ENCODE measurements around the gene TRAPPC3. TPM values are rescaled to one million over a fixed set of nuclear protein-coding genes. Genes with fewer than 3 reads are reported as not detected.
A peak's percentile ranks its signal among the peaks of the same experiment; 100 is the strongest.

TRAPPC3 gene
- total RNA-seq, 1 donor from 2014 or later, result 106 TPM

DNA sequence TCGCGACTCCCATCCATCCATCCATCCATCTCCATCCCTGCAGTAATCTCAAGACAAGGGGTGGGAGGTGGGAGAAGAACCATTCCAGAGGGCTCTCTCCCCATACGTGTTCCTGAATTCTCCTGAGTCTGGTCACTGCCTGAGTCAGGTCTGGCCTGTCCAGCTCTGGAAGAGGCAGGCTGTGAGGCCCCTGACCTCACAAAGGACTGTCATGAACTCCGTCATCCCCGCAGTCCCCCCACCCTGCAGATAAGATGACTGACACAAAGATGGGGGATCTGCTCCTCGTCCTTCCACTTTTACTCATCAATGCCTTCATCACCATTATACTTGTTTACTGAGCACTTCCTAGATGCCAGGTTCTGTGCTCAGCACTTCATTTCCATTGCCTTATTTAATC lies 5.0 kb upstream of the TRAPPC3 start:
- no peak for DNase-seq (ENCODE audit: low read depth, low spot score)

DNA sequence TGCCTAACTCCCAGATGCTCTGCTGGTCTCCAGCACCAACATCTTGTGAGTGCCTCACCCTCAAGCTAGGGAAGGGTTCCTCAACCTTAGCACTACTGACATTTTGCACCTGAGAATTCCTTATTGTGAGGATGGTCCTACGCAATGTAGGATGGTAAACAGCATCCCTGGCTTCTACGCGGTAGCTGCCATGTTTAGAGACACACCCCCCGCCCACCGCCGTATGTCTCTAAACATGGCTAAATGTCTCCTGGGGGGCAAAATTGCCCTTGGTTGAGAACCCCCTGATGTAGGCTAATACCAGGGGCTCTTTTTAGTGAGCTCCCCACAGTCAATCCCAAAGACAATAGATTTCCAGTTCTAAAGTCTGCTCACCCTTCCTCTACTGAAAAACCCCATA lies 4.2 kb upstream of the TRAPPC3 start:
- DNase-seq (ENCODE audit: low read depth, low spot score), result no peak

DNA sequence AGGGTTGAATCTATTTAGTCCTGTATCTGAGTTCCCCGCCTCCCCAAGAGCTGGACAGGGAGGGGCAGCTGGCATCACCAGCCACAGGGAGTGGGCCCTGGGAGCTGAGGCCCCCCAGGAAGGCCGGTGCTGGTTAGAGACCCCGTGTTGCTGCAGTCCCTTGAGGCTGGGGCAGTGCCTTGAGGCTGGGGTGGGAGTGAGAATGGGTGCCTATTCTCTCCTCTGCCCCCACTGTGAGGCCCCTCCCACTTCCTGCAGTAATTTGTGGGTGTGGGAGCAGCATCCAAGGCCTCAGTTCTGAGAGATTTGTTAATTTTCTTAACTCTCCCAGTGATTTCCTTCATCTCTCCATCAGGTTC lies 2.5 kb upstream of the TRAPPC3 start:
- DNase-seq (ENCODE audit: low read depth, low spot score), result no peak

DNA sequence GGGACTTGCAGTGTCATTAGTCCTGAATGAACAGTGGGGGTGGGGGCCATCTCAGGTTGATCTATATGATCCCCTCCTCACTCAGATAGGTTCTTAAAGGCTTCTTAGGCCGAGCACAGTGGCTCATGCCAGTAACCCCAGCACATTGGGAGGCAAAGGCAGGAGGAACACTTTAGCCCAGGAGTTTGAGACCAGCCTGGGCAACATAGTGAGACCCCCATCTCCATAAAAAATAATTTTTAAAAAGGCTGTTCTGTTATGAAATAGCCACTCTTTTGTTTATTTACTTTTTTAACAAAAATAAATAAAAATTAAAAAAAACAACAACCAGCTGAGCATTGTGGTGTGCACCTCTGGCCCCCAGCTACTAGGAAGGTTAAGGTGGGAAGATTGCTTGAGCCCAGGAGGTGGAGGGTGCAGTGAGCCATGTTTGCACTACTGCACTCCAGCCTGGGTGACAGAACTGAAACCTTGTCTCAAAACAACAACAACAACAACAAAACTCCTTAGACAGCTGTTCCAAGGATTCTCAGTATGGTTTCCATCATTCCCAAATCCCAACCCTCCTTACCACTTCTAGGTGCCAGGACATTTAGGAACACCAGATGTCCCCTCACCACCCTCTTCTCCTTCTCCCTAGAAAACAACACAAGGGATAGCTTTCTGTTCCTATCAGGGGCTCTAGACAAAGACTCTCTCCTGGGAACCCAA lies 2.0 kb upstream of the TRAPPC3 start:
- DNase-seq (ENCODE audit: low read depth, low spot score), result no peak

DNA sequence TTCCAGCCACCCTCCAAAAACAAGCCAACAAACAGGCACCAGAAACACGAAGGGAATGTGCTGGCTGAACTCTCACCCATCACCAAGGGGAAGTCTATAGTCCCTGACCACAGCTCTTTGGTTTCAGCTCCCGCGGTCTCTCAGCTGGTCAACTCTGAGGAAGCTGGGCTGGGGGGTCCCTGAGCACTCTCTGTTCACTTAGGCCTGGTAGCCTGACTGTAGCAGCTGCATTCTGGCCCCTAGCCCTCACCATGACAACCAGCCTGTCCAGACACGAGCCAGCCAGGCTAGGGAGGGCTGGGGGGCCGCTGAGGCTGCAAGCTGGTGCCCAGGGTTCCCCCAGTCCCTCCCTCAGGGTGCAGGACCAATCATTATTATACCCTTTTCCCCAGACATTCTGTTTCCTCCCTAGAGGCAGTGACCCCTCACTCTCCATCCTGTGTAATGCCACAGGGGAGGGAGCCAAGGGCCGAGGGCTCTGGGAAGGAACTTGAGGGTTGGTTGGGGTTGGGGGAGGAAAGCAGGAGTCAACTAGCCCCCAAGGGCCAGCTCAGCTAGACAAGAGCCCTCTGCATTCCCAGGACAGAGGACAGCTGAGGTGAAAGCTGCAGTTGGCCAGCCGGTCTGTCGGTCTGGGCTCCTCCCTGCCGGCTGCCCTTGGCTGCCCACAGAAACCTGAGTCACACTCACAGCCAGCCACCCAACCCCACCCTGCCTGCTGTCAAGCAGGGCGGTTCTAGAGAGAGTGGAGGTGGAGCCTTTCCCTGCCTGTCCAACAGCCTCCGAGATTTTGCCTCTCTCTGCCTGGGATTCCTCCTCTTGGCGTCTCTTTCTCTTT lies 1.2 kb upstream of the TRAPPC3 start:
- peak; percentile 89 for DNase-seq (ENCODE audit: low read depth, low spot score)

DNA sequence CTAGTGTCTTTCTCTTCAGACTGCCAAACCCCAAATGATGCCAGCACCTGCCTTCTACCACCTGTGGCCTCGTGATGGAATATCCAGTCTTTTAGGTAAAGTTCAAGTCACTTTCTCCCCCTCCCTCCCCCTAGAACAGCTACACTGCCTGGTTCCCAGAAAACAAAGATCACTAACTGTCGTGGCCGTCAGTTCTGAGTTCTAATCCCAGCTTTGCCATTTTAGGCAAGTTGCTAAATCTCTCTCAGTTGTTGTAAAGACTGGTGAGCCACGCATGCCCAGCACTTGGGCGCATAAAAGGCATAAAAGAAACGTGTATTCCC lies 648 bp upstream of the TRAPPC3 start:
- DNase-seq (ENCODE audit: low read depth, low spot score), result no peak

DNA sequence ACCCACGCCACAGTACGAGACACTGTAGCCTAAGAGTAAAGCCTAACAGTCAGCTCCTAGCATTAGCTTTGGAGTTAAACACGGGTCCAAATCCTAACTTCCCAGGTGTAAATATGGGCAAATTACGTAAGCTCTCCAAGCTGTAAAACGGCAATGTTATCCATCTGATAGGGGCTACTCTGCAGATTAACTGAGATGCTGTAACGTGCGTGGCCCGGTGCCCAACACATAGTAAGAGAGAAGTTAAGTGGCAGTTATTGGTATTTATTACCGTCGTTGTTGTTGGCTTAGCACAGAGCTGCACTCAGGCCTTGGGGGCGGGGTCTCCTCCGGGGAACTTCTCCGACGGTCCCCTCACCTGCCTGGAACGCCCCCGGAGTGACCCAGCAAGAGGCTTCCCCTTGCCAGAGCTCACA lies 457 bp downstream of the TRAPPC3 start:
- DNase-seq (ENCODE audit: low read depth, low spot score), result no peak

DNA sequence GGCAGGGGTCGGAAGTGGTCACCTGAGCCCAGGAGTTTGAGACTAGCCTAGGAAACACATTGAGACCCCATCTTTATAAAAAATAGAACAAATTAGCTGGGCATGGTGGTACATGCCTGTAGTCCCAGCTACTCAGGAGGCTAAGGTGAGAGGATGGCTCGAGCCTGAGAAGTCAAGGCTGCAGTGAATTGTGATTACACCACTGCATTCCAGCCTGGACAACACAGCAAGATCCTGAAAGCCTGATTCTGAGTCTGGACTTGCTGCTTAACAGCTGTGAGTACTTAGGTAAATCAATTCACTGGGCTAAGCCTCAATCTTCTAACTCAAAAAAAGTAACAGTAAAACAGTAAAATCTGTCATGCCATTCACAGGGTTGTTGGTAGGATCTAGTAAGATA lies 4.9 kb downstream of the TRAPPC3 start:
- DNase-seq (ENCODE audit: low read depth, low spot score), result no peak

DNA sequence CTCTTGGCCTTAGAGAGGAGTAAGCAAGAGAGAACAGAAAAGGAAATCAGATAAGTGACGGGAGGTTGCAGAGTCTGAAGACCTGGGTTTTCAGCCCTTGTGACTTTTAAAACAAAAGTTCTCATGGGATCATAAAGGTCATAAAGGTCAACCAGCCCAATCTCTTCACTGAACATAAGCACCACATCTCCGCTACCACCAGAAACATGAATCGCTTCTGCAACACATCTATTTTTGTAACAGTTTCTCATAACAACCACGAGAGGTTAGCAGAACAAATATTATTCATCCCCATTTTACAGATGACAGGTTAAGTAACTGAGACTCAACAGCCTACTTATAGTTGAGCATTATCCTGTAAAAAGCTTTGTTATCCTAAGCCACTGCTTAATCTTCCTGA lies 5.9 kb downstream of the TRAPPC3 start:
- no peak for DNase-seq (ENCODE audit: low read depth, low spot score)

DNA sequence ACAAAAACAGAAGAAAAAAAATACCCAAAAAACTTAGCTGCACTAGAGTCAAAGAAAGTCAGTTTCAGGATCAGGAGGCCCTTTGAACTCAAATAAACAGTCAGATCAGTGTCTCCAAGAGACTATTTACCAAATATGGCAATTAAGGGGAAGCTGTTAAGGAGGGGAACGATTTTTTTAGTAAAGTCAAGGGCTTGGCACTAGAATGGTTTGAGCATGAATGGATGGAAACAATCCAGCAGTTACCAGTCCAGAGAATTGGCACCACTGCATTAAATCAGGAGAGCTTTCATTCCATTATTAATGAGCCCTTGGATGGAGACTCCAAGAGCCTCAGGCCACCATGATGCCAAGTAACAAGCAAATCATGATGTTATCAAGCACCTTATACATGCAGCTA lies 7.2 kb downstream of the TRAPPC3 start:
- no peak for DNase-seq (ENCODE audit: low read depth, low spot score)

DNA sequence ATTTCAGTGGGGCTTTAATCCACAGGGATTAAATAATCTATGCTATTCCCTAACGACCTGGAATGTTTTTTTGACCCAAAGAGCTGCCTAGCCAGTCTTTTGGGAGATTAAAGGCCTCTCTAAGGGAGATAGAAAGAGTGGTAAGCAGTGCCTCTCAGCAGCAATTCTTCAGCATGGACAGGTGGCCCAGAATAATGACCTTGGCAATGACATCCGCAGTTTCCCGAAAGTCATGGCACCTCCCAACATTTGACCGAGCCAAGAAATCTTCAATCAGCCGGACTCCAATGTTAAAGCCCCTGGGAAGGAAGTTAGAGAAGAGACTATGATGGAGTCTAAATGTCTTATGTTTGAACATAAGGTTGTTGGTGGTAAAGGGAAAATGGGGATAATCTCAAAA lies 9.8 kb downstream of the TRAPPC3 start:
- no peak for DNase-seq (ENCODE audit: low read depth, low spot score)

DNA sequence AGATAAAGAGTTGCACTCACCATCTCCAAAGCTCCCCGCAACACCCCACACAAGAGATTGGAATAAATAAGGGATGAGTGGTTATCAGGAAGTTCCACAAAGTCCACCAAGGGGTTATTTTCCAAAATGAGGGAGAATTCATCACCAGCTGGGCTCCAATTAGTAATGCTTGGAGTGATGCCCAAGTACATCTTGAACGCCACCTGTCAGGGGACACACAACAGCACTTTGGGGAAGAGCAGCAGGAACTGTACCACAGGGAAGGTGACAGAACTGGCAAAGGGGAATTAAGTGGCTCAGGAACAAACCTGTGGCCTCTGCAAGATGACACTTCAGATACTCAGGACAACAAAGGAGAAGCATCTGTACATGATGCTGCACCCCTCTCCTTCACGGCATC lies 11.5 kb downstream of the TRAPPC3 start:
- DNase-seq (ENCODE audit: low read depth, low spot score), result no peak

DNA sequence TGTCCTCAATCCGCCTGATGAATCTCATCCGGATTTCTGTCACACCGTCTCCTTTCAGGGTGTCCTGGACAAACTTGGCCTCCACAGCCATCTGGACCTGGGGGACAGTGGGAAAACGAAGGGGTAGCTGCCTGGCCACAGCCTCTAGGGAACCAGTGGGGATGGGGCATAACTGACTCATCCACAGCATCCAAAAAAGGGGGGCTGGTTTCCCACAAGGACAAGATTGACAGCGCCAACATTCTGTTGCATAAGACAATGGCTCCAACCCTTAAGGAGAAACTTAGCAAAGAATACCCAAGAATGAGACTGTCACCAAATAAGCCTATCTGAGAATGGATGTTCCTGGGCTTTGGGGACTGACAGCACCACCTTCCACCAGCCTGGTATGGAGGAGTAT lies 12.1 kb downstream of the TRAPPC3 start:
- no peak for DNase-seq (ENCODE audit: low read depth, low spot score)

DNA sequence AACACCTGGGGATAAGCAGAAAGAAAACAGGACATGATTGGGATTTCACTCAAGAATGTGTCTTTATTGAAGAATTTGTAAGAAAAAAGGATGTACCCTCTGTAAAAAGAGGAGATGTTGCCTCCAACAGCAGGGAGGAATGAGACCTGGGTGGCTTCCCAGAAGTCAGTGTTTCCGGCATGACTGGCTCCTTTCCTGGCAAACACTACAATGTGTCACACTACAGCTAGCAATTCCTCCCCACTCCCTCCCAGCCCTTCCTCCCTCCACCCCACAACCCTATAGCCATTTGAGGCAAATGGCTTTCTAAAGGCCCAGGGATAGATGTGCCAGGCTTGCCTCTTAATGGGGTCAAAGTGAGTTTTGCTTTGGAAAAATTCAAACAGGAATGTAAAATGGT lies 12.8 kb downstream of the TRAPPC3 start:
- peak; percentile 64 for DNase-seq (ENCODE audit: low read depth, low spot score)

DNA sequence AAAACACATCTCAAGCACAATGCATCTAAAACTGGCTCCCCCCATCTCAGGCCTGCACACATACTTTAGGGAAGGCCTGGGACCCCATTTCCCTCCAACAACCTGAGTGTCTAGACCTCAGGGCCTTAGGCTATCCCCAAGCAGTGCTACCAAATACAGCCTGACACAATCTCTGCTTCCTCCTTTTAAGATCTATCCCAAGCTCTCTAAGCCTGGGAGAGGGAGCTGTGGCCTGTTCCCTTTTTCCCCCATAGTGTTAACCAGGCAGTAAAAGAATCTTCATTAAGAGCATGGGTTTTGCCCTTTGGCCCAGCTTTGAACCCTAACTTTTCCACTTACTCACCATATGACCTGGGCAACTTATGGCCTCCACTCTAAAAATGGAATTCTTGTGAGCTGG lies 13.5 kb downstream of the TRAPPC3 start:
- no peak for DNase-seq (ENCODE audit: low read depth, low spot score)

DNA sequence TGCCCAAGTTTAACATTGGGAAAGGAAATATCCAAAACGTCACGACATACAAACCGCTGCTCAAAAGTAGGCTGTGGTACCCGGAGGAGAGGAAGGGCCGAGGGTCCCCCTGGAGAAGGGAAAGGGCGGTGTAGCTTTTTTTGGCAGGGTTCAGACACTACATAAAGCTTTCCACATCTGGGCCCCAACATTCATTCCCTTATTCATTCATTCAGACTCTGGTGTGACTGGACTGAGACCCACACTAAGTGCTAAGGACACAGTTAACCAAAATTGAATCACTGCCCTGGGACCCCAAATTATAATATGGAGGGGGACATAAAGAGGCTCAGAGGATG lies 14.0 kb downstream of the TRAPPC3 start:
- no peak for DNase-seq (ENCODE audit: low read depth, low spot score)

DNA sequence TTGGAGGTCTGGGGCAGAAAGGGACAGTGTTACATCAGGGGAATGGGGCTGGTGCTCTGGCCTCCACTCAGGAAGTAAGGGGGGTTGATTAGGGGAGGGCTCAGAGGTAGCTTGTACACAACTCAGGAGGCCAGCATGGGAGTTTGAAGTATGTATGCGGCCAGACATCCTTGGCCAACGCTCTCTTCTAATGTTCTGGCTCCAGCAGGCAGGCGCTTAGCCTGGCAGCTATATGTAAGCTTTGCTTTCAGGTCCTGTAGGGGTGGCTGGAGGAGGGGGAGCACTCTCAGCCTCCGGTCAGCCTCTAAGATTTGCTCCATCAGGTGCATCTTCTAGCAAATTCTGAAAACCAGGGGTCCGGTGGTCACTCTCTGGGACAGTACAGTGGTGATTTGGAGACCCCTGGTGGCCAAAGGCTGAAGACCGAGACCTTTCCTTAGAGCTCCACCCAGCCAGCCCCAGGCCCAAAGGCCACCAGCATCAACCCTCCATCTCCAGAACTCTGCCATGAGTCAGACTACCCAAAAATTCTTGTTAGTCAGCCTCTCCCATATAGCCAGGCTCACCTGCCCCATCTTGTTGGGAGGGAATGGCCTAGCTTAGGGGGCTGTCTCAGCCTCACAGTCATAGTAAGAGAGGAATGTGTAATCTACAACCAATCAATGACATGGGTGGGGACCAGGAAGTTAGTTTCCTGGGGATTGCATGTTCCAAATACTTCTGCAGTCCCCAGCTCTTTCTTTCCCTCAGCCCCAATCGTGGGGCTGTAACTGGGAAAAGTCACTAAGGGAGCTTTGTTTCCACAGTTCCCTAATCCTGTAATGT lies 14.6 kb downstream of the TRAPPC3 start:
- DNase-seq (ENCODE audit: low read depth, low spot score), result no peak

DNA sequence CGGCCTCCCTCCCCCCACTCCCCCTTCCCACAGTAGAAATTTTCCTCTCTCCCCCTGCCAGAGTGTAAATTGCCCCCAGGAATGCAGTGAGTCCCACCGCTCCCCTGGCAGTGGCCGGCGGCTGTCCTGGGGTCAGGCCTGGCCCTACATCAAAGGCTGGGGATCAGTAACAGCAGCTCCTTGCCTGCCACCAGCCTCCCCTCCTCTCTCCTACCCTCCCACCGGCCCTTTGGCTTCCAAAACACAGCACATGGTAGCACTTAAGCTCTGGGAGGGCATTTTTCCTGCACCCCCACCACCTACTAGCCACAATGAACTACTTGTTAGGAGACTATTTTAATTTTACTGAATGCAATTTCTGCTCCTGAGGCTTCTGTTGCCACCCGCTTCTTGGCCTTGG lies 15.3 kb downstream of the TRAPPC3 start:
- no peak for DNase-seq (ENCODE audit: low read depth, low spot score)

DNA sequence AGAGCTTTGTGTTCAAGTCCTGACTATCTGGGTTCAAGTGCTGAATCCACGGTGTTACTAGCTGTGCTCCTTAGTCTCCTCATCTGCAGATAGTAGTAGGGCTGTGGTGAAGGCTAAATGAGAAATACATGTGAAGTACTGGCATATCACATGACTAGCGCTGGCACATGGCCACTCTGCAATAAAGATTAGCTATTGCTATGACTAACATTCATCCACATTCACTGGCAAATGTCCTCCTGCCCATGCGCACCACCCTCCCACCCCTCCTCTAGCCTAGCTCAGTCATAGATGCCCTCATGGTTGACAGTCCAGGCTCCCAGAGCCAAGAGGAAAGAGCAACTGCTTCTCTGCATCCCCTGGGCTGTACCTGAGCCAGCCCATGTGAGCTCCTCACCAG lies 15.8 kb downstream of the TRAPPC3 start:
- no peak for DNase-seq (ENCODE audit: low read depth, low spot score)

DNA sequence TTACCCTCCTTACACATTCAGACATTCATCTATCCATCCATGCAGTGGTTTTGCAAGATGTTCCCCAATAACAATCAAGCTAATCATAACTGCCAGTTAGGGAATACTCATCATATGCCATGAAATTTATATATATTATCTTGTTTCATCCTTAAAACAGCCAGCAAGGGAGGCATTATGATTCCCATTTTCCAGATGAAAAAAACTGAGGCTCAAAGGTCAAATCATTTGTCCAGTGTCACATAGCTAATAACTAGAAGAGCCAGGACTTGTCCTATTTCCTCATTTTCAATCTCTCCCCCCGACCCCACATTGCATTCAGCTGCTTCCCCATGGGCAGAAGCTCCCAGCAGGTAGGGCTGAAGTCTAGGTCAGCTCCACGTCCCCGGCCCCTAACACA lies 17.3 kb downstream of the TRAPPC3 start:
- DNase-seq (ENCODE audit: low read depth, low spot score), result no peak

DNA sequence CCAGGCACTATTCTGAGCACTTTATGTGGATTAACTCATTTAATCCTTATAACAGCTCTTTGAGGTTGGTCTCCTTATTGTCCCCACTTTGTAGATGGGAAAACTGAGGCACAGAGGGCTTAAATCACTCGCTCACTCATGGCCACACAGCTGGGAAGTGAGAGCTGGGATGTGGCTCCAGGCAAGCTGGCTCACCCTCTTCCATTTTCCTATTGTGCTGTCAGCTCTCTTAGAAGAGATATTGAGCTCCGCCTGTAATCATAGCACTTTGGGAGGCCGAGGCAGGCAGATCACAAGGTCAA lies 20.4 kb downstream of the TRAPPC3 start:
- DNase-seq (ENCODE audit: low read depth, low spot score), result no peak

DNA sequence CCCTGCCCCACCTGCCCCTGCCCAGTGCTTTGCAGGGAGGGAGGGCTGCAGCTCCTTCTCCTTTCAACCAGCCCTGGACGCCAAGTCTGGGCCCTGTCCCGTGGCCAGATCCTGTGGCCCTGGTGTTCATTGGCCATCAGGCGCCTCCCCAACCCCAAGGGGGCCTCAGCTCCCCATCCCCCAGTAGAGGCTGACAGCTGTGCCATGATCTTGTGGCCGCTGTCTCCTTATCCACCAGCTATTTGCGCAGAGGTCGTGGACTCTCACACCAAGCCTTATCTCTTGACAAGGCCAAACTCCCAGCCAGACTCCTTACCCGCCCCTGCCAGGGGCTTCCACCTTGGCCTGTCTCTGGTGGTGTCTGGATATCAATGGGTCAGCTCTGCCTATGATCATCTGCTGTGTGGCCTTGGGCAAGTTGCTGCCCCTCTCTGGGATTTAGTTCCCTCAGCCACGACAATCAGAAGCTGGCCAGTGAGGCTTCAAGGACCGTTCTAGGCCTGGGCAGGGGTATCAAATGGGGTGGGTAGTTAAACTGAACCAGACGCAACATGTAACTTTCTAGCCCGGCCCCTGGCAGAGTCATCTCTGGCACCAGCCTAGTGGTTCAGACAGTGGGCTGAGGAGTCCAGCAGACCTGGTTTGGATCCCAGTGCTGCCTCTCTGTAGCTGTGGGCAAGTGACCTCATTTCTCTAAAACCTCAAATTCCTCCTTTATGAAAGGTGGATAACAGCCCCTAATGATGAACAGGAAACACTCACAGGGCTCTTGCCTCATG lies 21.0 kb downstream of the TRAPPC3 start:
- DNase-seq (ENCODE audit: low read depth, low spot score), result no peak

Measured in pulmonary artery endothelial cell (primary cell).